GM12873 (cell line): ENCODE data around the gene ZNF234.

Experiments used
- TF ChIP-seq, protein P1 (sequence below): IDR thresholded peaks from 2 replicates; pipeline ENCODE4 v1.5.1; 2012; ENCODE audit warnings: low read depth, mild to moderate bottlenecking, moderate library complexity, low read length, control low read depth; ENCODE audit not compliant: insufficient read depth; ENCODE audit errors: missing control alignments

Gene ZNF234

GRCh38 chr19:44141191-44142058 is at the start of gene ZNF234:
Gene ZNF234 (plus strand): TSS chr19:44141554. CDS start chr19:44144633, 3,079 bp downstream.
- TF ChIP-seq, protein P1, sequence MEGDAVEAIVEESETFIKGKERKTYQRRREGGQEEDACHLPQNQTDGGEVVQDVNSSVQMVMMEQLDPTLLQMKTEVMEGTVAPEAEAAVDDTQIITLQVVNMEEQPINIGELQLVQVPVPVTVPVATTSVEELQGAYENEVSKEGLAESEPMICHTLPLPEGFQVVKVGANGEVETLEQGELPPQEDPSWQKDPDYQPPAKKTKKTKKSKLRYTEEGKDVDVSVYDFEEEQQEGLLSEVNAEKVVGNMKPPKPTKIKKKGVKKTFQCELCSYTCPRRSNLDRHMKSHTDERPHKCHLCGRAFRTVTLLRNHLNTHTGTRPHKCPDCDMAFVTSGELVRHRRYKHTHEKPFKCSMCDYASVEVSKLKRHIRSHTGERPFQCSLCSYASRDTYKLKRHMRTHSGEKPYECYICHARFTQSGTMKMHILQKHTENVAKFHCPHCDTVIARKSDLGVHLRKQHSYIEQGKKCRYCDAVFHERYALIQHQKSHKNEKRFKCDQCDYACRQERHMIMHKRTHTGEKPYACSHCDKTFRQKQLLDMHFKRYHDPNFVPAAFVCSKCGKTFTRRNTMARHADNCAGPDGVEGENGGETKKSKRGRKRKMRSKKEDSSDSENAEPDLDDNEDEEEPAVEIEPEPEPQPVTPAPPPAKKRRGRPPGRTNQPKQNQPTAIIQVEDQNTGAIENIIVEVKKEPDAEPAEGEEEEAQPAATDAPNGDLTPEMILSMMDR, result no peak

- TF ChIP-seq, protein P1, result no peak
Observed at GRCh38 chr19:44092108-44092507, 49.2 kb upstream of the ZNF234 start.

GRCh38 chr19:44093931-44094765 is 47.2 kb upstream of the ZNF234 start, which contains the start of gene ZNF224:
Gene ZNF224 (plus strand): TSS chr19:44094361. CDS start chr19:44097874, 3,513 bp downstream.
- TF ChIP-seq, protein P1, result no peak

- TF ChIP-seq, protein P1, result no peak
Observed at GRCh38 chr19:44107751-44108150, 33.6 kb upstream of the ZNF234 start.

DNA sequence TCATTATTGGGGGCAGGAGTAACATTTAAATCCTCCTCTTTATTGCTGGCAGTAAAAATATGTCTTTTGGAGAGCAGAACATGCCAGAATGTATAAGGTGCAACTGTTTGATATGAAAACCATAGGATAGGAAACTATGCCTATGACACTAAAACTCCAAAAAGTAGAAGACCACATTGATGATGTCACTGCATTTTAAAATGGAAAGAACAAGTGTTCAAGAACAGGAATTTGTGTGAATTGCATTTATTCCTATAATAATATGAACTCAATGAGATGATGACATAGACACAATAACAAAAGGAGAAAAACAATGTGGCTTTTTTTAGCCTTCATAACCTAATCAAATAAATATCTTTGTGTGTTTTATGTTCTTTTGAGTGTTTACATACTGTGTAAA is 31.9 kb upstream of the ZNF234 start:
- TF ChIP-seq, protein P1, result no peak

DNA sequence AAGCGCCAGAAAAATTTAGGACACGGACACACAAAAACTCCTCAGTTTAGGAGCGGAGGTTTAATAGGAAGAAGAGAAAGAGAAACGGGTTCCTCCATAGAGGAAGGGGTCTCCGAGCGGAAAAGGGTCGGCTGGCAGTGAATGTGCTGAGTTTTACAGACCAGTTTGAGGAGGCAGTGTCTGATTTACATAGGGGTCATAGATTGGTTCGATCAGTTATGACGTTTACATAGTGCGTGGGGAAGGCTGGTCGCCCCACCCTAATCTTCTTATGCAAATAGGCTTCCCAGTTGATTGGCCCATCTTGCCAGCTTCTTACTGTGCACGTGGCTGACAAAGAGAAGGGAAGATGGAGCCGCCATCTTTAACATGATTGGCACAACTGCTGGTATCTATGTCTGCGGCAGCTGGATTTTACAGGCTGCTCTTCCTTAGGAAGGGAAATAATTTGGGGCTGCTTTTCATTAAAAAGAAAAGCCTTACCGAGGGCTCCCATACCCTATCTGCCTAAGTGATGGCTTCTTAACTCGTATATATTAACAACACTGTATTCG is 29.4 kb upstream of the ZNF234 start:
- TF ChIP-seq, protein P1, result no peak

- TF ChIP-seq, protein P1, result no peak
Observed at GRCh38 chr19:44112802-44113137, 28.6 kb upstream of the ZNF234 start.
